Astrocyte (in vitro differentiated cells and primary cell): ENCODE measurements around the gene CBFA2T2.

Source experiments
- EZH2 ChIP-seq: IDR thresholded peaks from 2 replicates; pipeline ENCODE4 v1.6.1; 2012; ENCODE audit warnings: mild to moderate bottlenecking, low read length, inconsistent platforms; ENCODE audit not compliant: insufficient read depth
- TF ChIP-seq, protein P1 (sequence below): IDR thresholded peaks from 2 replicates; pipeline ENCODE4 v1.5.1; 2011; ENCODE audit warnings: low read depth, mild to moderate bottlenecking, inconsistent platforms, low read length, moderate library complexity; ENCODE audit not compliant: insufficient read depth

DNA sequence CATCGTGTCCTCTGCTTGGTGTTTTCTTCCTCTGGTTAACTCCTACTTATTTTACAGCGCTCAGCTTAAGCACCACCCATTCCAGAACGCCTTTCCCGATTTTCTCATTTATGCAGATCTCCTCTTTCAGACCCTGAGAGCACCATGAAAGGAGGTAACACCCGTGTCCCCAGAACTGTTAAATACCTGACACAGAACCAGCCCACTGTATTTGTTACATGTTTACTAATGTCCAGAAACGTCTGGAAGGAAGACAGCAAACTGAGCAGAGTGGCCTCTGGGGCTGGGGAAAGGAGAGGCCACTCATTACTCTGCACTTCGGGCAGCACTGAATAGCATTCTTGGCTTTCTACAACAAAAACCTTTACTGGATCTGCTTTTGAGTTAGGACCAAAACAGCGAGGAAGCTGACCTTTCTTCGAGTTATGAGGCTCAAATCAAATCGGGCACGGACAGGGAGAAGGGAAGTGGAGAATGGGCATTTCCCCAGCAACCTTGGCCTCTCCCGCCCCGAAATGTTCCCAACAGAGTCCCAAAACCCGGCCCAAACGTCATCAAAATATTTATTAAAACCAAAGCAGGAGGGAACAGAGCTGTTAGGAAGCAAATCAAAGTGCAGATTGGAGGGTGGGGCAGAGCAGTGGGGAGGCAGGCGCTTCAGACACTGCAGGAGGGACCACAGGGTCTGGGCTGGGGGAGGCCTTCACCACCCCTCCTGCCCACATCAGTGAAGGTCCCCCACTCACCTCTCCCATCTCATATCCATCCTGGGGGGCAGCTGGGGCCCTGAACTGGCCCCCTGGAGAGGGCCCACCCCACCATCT, 185.5 kb downstream of the CBFA2T2 start:
- TF ChIP-seq, protein P1, sequence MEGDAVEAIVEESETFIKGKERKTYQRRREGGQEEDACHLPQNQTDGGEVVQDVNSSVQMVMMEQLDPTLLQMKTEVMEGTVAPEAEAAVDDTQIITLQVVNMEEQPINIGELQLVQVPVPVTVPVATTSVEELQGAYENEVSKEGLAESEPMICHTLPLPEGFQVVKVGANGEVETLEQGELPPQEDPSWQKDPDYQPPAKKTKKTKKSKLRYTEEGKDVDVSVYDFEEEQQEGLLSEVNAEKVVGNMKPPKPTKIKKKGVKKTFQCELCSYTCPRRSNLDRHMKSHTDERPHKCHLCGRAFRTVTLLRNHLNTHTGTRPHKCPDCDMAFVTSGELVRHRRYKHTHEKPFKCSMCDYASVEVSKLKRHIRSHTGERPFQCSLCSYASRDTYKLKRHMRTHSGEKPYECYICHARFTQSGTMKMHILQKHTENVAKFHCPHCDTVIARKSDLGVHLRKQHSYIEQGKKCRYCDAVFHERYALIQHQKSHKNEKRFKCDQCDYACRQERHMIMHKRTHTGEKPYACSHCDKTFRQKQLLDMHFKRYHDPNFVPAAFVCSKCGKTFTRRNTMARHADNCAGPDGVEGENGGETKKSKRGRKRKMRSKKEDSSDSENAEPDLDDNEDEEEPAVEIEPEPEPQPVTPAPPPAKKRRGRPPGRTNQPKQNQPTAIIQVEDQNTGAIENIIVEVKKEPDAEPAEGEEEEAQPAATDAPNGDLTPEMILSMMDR, result no peak
- TF ChIP-seq EZH2, result no peak
